Measurements from ENCODE around the gene MAP6. TPM values are rescaled to one million over a fixed set of nuclear protein-coding genes. Genes with fewer than 3 reads are reported as not detected.

Gene MAP6
- total RNA-seq, 1 experiment from 2014 or later: 0.10 TPM

- DNase-seq (ENCODE audit: low read depth): no peak
These were observed 1.5 kb downstream of the MAP6 start for GRCh38 chr11:75667255-75667830.

DNA sequence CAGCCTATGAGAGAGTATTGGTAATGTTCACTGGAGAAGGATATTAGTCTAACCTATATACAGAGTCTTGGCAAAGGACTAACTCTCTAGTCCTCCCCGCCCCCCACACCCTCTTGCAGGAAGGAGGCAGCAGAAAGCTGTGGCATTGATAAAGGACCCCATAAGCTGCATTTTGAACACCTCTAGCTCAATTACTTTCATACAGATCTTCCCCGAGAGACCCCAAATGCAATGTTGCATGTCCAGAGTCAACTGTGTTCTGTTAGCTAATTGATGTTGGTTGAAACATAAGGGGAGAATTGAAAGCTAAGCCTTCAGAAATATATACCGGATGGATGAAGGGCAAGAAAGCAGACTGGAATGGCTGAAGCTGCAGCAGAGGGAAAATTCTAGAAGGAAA is 2.8 kb downstream of the MAP6 start:
- DNase-seq (ENCODE audit: low read depth): no peak

DNA sequence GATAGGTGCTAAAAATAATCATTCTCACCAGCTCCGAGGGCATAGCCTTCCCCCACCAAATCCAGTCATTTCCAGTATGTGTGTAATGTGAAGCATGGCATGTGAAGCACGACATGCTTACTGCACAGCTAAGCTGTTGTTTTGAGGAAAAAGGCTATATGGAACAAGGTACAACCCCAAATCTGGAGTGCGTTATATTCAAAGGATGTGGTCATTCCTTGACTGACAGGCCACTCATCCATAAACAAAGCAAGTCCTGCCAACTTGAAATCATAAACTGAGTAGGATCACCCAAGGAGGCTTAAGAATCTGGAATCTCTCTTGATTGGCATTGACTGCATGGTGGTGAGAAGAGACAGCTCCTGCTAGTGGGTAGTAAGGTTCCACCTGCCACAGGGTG is 3.7 kb downstream of the MAP6 start:
- no peak for DNase-seq (ENCODE audit: low read depth)

GRCh38 chr11:75664389-75664788 is 4.4 kb downstream of the MAP6 start:
- no peak for DNase-seq (ENCODE audit: low read depth)

DNA sequence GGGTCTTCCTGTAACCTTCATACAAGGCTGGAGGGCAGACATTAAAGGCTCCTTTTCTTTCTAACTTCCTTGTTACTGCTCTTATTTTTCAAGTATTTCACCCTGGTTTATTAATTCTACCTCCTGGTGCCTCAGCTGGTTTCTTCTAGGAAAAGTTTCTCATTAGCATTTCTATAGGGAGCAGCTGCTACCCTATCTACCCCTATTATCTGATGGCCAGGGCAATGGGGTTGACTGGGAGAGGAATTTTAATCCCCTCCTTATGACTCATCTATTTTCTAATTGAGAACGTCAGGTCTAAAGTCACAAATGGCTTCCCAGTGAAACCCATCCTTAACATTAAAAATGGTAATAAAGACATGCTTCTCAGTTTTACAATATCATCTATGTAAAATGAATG is 5.0 kb downstream of the MAP6 start:
- no peak for DNase-seq (ENCODE audit: low read depth)

DNA sequence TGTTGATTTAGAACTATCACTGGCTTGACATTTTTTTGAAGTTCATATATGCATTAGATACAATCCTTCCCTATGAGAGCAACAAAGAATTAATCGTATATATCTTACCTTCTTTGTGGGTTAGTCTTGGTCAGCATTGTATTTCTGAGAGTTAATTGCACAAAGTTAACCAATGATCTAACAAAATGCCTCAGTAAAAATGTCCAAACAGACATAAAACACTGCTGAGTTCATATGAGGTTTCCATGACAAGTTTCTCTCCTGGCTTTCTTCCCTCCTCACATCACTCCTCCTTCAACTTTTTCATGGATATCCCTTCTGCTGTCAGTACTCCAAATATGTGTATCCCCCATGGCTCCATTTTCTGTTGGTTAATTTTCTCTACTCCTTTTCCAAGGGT is 9.0 kb downstream of the MAP6 start:
- no peak for DNase-seq (ENCODE audit: low read depth)

GRCh38 chr11:75656044-75656727 is 12.7 kb downstream of the MAP6 start:
- no peak for DNase-seq (ENCODE audit: low read depth)

- DNase-seq (ENCODE audit: low read depth): no peak
These were observed 13.2 kb downstream of the MAP6 start for GRCh38 chr11:75655605-75656004.

GRCh38 chr11:75654314-75654713 is 14.5 kb downstream of the MAP6 start:
- peak; percentile 94 for DNase-seq (ENCODE audit: low read depth)

DNA sequence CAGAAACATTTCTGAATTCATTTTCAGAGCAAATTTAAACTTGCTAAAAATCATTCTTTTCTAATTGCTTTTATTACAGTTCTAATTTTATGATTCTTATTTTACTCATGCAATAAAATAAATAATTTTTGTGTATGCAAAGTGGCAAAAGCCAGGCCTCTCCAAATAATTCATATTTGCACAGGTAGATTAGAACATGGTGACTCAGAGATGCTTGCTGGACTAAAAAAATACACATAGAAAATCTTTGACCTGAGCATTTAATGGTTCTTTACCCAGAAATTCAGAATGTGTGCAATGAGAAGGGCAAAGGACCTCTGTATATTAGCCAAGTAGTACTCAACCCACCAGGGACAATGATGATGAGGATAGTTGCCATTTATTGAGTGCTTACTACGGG is 15.3 kb downstream of the MAP6 start:
- DNase-seq (ENCODE audit: low read depth): no peak

- DNase-seq (ENCODE audit: low read depth): no peak
These were observed 15.9 kb downstream of the MAP6 start for GRCh38 chr11:75652936-75653335.

DNA sequence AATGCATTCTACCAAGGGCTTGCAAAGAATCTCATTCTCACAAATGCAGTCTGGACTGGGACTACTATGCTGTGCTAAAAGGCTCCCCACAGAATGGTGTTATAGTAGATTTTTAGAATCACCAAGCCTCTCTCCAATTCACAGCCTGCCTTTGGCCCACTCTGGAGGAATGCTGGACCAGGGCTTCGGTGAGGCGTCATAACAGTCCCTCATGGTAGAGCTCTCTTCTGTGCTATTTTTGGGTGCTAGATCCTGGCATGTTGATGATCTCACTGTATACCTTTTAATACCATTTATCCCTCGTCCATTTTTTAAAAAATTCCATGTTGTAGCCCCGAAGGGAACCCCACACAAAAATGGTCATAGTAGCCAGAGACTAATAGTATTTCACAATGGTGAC is 17.6 kb downstream of the MAP6 start:
- DNase-seq (ENCODE audit: low read depth): no peak

- DNase-seq (ENCODE audit: low read depth): no peak
These were observed 18.6 kb downstream of the MAP6 start for GRCh38 chr11:75650167-75650723.

DNA sequence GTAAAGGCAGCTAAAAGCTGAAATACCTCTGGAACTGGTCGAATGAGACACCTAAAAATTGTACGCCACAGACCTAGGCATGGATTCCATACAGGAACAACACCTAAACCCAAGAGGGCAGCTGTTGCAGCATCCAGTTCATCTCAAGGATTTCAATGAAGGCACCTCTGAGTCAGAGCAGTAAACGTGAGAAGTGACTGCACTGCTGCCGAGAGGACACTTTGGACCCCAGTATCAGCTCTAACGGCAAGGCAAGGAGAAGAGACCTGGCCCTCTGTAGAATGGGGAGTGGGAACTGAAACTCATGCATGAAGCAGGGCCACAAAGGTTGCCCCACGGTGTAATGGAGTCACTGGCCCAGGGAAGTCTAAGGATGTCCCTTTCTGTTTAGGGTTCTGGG is 23.9 kb downstream of the MAP6 start:
- no peak for DNase-seq (ENCODE audit: low read depth)

DNA sequence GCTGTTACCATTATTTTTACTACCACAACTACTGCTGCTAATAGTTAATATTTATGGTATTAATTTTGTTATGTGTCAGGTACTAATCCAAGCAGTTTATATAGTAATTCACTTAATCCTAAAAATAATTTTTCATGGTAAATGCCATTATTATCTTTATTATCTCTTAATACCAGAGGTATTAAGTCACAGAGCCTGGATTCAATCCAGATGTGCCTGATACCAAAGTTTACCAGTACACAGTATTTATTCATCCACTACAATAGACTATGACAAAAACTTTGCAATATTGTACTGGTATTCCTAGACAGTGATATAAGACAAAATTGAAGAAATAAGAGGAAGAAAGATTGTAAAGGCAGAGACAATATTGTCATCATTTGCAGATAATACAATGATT is 24.5 kb downstream of the MAP6 start:
- no peak for DNase-seq (ENCODE audit: low read depth)

DNA sequence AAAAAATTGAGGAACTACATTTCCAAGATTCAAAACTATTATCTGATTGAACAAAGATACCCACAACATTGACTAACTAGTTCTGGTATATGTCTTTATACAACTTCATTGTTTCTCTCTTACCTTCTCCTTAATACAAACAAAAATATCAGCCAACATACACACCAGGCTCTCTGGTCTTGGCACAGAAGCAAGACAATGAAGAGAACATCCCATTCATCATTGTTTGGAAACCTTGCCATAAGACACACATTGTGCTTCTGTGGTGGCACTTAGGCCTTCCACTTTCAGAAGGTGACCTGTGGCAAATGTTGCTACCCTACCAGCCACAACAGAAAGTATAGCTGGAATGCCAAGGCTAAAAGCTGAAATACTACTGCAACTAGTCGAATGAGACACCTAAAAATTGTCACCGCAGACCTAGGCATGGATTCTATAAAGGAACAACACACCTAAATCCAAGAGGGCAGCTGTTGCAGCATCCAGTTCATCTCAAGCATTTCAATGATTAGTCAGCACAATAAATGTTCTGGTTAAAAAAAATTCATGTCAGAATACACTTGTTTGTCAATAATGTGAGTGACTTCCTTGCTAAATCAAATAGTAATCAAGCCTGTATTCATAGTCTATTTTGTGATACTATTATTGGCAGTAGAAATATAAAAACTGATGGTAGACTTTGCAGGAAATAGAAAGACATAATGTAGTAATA is 26.3 kb downstream of the MAP6 start:
- no peak for DNase-seq (ENCODE audit: low read depth)

GRCh38 chr11:75639762-75640181 is 29.1 kb downstream of the MAP6 start:
- peak; percentile 13 for DNase-seq (ENCODE audit: low read depth)

- DNase-seq (ENCODE audit: low read depth): no peak
These were observed 30.8 kb downstream of the MAP6 start for GRCh38 chr11:75637998-75638397.

DNA sequence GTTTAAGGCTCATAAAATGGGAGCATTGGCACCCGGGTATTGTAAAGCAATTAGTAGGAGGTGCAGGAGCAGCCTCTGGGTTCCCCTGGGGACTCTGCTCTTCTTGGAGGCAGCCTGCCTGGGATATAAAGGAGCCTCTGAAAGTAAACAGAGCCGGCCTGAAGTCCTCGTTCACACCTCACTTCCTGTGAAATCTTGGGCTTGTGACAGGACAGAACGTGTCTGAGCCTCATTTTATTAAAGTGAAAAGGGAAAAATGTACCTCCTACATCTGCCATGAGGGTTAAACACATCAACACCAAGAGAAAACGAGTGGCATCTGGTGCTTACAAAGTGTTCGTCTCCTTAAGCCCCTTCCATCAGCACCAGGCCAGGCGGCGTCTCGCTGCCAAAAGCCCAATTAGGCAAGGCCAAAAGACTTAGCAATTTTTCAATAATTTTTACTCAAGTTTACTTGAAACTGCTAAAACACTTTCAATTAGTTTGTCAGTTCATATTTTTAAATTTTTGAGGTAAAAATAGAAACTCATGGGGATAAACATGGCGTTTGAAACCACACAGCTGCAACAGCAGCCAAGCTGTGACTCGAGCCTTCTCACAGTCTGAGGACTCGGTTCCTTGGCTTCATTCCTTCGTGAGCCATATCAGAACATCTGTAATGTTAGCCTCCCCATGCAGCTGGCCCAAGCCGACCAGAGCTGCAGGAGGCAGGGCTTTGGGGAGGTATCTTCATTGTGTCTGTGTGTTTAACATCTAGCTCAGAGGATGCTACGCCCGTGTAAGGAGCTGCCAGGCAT is 33.6 kb downstream of the MAP6 start:
- DNase-seq (ENCODE audit: low read depth): no peak

DNA sequence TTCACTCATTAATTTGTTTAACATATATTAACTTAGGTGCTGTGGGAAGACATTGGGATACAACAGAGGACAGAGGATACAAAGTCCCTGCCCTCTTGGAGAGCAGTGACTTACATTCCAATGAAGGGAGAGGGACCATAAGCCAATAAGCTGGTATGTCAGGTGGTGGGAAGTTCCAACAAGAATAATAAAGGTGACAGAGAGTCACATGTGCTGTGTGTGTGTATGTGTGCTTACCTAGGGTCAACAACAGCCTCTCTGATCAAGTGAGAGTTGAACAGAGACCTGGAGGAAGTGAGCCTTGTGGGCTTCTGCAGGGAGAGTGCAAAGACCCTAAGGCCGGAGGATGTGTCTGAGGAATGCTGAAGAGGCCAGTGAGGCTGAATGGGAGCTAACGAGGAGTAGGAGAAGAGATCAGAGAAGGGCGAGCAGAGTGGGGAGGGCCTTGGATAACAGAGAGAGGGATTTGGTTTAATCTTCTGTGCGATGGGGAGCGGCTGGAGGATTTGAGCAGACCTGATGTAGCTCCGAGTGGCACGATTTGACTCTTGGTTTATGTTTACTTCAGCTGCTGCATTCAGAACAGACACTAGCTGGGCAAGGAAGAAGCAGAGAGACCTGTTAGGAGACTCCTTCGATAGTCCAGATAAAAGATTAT is 35.3 kb downstream of the MAP6 start:
- no peak for DNase-seq (ENCODE audit: low read depth)

GRCh38 chr11:75632962-75633361 is 35.9 kb downstream of the MAP6 start:
- DNase-seq (ENCODE audit: low read depth): no peak

Data from HT1080 (cell line).